SK-MEL-5 (cell line): ENCODE measurements around the gene MSRB1. TPM values are rescaled to one million over a fixed set of nuclear protein-coding genes. Genes with fewer than 3 reads are reported as not detected.
"Not testable (repeated sequence)": the region's sequence is repeated elsewhere in the genome, so short reads cannot be mapped to it uniquely, and the experiment has no call there.

ENCODE experiments used
- DNase-seq: peaks from one replicate; pipeline ENCODE4 v3.0.0-alpha.2; 2016; ENCODE audit warnings: low read depth, low spot score
- in situ Hi-C: cut with HindIII; loops from 2 replicates; pipeline ENCODE4 v1.10.0; 2016; ENCODE audit warnings: low sequenced_read_pairs, high pct_unique_total_duplicates, low pct_unique_long_range_greater_than_20kb
- total RNA-seq: library from RNA; depleted of rRNA; stranded (reverse); fragments of >200 nt; shearing (Covaris generic); gene quantifications from 2 replicates; pipeline ENCODE4 v1.2.3, GENCODE V29; 2014

Gene MSRB1
- total RNA-seq, 1 experiment from 2014 or later: 17.2 TPM

DNA sequence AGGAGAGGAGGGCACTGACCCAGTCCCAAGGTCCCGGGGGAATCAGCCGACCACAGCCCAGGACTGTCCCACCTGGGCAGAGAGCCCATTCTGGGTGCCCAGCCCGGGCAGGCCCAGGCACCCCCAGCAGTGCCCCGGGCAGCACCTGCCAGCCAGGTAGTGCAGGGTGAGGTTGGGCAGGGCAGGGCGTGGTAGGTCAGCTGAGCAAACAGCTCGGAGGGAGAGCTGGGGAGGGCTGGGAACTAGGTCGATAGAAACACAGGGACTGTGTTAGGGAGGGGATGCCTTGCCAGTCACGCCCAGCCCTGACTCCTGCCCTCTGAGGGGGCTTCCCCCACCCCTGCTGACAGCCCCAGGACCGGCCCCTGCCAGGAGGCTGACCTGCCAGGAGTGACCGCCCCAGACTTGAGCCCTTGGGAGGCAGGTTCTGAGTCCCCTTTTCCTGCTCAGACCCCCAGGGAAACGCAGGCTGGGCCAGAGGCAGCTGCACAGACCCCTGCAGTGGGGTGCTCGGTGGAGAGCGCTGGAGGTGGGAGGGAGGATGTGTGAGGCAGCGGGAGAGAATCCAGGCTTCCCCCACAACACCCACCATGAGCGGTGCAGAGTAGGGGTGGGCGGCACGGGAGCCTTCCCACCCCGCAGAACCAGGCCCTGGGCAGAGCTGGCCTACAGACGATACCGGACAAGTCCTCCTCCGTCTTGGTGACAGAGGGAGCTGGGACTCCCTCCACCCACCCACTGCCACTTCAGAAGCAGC lies 29.5 kb downstream of the MSRB1 start:
- DNase-seq: no peak
- in situ Hi-C loops: no loop called here

DNA sequence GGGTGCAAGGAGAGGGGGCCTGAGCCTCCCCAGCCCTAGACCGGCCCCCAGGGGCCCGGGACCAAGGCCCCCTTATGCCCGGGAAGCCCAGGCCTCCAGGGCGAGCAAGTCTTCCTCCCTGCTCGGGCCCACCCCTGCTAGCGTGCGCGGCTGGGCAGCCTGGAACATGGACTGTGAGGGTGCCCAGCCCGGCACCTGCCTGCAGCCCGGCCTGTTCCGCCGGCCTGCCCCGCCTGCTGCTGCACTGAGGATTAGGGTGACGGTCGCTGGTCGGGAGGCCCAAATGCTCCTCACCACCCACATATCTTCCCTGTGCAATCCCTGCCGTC lies 30.8 kb downstream of the MSRB1 start:
- DNase-seq: no peak
- in situ Hi-C loops: no loop called here

DNA sequence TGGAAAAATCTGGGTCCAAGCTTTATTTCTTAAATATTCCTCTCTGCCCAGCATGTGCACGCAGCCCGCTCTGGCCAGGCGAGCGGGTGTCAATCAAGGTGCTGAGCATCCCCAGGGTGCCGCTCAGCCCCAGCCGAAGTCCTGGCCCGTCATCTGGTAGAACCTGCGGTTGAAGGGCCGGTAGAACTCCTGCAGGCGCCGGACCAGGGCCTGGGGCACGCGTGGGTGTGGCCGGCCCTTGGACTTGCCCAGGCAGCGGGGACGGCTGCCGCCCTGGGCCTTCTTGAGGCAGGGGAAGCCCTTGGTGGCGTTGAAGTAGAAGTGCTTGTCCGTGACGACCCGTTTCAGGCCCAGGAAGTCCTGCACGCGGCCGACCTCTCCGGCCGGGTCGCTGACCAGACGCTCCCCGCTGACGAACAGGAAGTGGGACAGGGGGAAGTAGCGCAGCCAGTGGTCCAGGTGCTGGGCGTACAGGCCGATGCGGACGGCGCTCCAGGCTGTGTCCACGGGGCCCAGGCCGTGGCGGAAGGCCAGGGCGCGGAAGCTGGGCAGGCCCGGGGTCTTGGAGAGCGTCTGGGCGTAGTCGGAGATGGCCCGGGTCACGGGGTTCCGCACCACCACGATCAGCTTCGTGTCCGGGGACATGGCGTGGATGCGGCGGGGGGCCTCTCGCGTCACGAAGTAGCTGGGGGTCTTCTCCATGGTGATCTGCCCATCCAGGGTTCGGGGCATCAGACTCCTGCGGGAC lies 31.4 kb downstream of the MSRB1 start:
- DNase-seq: no peak
- in situ Hi-C loops: no loop called here

DNA sequence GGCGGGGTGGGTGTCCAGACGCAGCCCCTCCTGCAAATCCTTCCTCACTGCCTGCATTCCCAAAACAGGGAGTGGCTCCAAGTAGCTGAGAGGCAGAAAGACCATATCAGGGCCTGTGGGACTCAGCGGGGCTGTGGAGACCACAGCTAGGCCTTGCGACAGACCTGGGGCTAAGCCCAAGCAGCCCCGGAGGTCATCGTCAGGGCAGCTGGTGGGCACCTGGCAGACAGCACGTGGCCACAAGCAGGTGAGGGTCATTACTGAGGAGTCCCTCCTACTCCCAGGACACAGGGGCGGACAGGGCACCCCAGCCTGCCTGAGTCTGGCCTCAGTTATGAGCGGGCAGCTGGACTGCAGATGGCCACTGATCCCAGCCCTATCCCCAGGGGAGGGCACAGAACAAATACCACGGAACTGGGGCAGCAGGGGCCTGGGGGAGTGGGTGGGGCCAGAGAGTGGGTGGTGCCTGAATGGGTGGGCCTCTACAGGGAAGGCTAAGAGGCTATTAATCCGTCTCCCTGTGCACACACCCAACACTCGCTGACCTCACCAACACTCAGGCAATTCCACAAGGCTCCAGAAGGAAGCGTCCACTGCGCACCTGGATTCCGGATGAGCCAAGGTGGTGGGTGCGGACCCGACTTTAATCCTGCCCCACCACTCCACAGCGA lies 33.3 kb downstream of the MSRB1 start:
- in situ Hi-C loops: no loop called here
- DNase-seq: no peak

DNA sequence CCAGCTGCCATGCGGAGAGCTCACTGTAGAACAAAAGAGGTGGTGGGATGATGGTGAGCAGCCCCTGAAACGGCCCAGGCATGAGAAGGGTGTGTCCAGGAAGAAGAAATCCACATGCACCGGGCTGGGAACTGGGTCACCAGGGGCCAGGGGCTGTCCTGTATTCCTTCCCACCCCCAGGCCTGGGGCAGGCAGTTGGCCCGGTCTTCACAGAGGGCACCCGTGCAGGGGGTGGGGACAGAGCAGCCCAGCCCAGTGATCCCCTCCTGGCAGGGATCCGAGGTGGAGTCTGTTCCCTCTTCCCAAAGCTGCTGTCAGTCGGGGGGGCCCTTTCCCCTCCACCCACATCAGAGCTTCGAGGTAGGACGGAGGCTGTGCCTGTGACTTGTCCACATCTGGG lies 34.0 kb downstream of the MSRB1 start:
- in situ Hi-C loops: no loop called here
- DNase-seq: no peak

DNA sequence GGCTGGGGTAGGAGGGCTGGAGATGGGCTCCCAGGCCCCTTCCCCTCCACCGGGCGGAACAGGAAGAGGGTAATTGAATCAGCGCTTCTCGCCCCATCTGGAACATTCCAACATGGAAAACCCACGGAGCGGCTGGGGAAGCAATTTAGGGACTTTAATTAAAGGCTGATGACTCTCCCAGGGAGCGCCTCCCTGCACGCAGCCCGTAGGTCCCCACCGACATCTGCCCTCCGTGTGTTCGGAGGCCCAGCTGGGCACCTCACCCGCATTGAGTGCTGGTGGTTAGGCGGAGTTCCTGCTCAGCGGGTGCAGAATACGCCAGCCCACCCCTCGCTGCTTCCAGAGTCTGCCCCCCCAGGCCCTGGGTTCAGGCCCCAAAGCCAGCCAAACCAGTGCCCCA lies 34.8 kb downstream of the MSRB1 start:
- no peak for DNase-seq
- in situ Hi-C loops: no loop called here

DNA sequence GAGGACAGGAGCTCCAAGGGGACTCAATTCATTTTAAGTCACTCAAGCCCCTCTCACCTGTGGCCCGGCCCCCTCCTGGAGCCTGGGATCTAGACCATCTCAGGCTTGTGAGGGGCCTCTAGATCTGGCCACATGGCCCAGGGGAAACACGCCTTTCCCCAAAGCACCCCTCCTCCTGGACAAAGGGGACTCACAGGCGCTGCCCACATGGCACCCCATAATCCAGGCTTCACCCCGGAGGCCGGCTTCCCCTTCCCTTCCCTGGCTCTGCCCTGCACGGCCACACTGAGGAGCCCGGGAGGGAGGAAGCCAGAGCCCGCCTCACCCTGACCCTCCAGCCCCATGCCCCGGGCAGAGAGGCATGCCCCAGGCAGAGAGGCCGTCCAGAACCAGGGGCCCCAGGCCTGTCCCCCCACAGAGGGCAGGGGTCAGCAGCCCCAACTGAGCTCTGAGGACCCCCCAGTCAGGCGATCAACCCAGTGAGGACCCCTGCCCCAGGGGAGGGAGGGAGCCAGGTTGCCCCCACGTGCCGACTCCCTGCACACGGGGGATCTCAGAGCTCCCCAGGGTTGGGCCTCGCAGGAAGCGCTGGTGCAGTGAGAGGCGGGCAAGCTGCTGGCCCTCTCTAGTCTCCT lies 35.7 kb downstream of the MSRB1 start:
- in situ Hi-C loops: no loop called here
- no peak for DNase-seq

DNA sequence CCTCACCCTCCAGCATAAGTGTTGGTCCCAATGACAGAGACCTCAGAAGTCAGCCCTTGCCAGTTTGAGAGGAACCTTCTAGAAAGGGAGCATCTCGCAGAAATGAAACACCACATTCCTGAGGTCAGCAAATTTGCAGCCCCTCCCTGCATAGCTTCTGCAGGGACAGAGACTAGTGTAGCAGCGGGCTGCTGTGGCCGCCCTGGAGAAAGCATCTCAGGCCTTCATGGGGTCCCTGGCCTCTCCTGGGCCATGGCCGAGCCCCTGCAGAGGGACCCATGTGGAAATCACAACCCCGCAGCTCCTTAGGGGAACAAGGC lies 36.2 kb downstream of the MSRB1 start:
- DNase-seq: no peak
- in situ Hi-C loops: no loop called here

DNA sequence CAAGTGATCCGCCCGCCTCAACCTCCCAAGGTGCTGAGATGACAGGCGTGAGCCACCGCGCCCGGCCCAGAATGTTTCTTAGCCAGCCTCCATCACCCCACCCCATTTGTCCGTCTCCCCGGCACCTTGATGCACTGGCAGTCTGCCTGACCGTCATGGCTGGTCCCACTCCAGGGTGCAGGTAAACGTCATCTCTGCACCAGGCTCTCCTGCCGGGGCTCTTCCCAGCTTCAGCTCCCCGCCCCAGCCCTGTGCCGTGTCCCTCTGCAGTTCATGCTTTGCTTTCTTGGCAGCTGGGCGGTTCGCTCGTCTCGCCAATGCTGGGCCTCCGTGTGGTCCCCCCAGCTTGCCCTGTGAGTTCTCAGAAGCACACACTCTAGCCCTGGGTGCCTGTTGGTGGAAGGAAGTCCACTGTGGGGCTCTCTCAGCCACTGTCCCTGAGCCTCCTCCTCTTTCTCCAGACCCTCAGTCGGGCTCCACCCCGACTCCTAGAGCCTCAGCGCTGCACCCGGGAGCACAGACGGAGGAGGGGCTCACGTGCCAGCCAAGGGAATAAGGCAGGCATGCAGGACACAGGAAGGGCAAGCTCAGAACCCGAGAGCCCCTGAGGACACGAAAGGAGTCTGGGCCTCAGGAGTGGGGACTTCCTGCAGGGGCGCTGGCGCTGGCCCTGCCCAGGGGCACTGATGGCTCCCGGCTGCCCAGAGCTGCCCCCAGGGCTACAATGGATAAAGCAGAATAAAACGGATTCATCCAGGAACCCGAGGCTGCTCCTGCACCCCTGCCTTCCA lies 36.7 kb downstream of the MSRB1 start:
- in situ Hi-C loops: no loop called here
- DNase-seq: no peak

DNA sequence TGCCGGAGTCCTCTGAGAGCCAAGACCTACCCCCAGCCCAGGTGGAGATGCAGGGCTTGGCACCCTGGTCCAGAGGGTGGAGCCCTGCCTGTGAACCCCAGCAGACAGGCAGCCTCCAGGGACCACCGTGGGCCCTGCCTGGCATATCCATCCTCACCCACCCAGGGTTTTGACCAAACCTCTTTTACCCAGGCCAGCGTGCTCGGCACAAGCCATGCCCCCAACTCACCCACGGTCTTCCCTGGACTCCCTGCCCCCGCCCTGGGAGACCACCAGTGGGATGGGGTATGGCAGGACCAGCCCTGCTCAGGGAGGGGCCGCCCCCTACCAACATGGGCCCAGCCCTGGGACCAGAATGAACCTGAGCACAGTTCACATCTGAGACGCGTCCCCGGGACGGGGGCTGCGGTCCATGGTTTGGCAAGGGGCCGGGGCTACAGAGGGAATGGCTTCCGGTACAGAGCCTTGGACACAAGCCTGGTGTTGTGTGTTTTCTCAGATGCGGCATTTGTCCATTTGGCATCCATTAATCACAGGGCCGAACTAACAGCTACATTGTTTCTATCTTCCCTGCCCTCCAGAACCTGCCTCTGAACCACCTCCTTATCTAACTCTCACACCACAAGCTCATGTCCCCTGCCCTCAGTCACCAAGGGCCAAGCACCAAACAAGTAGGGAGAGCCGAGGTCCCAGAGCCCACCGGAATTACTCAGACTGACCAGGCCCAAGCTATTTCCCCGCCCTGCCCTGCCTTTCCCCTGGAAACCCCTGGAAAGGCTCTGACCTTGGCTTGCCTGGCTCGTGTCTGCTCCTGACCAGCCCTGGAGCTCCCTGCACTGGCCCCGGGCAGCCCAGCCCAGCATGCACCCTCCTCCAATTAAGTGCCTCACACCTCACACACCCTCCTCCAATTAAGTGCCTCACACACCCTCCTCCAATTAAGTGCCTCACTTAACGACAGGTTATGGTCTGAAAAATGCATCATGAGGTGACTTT lies 38.9 kb downstream of the MSRB1 start:
- in situ Hi-C loops: no loop called here
- DNase-seq: no peak

DNA sequence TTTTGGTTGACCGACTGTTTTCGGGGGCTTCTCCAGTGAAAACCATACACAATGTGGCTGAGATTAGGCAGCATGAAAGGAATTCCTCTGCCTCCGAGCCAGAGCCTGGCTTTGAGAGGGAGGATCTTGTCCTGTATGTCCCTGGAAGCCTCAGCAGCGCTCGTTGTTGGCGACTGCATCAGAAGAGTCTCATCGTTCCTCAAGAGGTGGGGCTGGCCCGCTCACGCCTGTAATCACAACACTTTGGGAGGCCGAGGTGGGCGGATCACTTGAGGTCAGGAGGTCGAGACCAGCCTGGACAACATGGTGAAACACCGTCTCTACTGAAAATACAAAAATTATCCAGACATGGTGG lies 39.8 kb downstream of the MSRB1 start:
- in situ Hi-C loops: no loop called here

DNA sequence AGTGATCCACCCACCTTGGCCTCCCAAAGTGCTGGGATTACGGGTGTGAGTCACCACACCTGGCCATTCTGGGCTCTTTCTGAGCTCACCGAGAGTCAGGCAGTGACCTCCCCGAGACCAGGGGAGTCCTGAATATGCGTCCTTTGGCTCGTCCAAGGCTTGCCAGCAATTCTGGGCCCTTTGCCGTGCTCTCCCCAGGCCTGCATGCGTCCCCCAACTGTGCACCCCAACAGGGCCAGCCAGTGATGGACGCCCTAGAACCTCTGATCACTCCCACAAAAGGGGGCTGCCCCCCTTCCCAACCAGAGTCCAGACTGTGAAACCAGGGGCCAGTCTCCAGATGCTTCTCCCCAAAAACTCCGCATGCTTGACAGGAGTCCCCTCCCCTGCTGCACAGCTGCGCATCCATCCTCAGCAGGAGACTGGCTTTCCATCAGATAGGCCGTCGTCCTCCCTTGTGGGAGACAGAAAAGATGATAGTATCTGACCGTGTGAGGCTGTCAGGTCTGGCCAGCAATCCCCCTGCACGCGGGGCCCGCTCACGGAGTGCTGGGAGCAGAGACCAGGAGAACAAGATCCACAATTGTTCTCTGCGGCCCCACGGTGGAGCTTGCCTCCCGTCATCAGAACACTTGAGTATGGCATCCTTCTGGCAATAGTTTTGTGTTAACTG lies 40.3 kb downstream of the MSRB1 start:
- no peak for DNase-seq
- in situ Hi-C loops: no loop called here

More for the DNA sequence above, 39.8 kb downstream of the MSRB1 start:
- no peak for DNase-seq

DNA sequence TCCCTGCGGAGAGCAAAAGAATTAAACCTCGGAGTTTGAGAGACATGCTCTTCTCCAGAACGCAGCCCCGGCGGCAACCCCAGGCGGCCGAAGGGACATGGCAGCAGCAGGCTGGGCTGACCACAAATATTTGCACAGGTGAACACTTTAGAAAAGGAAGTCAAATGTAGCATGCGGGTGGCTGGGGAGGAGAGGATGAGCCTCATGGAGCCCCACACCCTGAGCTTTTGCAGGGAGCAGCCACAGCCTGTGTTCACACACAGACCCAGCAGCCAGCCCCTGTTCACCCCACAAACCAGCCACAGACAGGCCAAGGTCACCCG lies 42.6 kb downstream of the MSRB1 start:
- in situ Hi-C loops: no loop called here

DNA sequence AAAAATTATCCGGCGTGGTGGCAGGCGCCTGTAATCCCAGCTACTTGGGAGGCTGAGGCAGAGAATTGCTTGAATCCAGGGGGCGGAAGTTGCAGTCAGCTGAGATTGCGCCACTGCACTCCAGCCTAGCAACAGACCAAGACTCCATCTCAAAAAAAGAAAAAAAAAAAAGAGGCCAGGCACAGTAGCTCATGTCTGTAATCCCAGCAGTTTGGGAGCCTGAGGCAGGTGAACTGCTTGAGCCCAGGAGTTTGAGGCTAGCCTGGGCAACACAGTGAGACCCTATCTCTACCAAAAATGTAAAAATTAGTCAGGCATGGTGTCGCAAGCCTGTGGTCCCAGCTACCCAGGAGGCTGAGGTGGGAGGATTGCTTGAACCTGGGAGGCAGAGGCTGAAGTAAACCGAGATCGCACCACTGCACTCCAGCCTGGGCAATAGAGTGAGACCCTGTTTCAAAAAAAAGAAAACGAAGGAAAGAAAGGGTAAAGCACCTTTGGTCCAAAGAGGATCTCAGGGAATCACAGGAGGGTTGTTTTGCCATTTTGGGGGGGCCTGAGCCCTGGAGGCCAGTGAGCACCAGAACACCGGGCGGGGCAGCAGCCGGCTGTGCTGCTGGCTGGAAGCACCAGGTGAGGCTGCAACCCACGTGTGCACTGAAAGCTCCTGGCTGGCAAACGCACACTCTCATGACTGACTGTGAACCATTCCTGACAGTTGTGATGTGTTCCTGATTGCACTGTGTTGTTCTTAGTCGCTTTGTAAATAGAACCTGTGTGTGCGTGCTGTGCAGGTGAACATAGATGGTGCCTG lies 43.2 kb downstream of the MSRB1 start:
- no peak for DNase-seq
- in situ Hi-C loops: no loop called here

More for the DNA sequence above, 42.6 kb downstream of the MSRB1 start:
- DNase-seq: no peak

DNA sequence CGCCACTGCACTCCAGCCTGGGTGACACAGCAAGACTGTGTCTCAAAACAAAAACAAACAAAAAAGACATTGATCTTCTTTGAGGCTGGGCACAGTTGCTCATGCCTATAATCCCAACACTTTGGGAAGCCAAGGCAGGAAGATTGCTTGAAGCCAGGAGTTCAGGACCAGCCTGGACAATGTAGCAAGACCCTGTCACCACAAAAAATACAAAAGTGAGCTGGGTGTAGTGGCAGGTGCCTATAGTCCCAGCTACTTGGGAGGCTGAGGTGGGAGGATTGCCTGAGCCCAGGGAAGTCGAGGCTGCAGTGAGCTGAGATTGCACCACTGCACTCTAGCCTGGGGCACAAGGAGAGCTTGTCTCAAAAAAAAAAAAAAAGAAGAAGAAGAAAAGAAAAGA lies 45.3 kb downstream of the MSRB1 start:
- in situ Hi-C loops, DNase-seq: not testable (repeated sequence)
